IMR-90 (cell line): Measurements from ENCODE around the gene NUDT6. TPM values are rescaled to one million over a fixed set of nuclear protein-coding genes. Genes with fewer than 3 reads are reported as not detected.

Experiments
- ATAC-seq: fragments of 200-7000 bp; cut with Tn5 transposase; 2 replicates; pipeline ENCODE4 v1.9.1; 2020; ENCODE audit warnings: low read depth, mild to moderate bottlenecking, moderate library complexity
- BruUV-seq: library from RNA; stranded (reverse); fragments of 400-500 nt; replicated peaks from 2 replicates; lab custom pipeline; 2021; lab: Mats Ljungman, UMichigan
- CTCF ChIA-PET: fragments of 300-600 bp; formaldehyde crosslinking; extraction: SDS; loops from one replicate; lab custom pipeline; 2021; ENCODE audit warnings: antibody characterized with exemption; lab: Yijun Ruan, JAX
- POLR2A ChIA-PET: fragments of 300-600 bp; sonication (Branson Sonifier 250); formaldehyde crosslinking; loops from one replicate; lab custom pipeline; 2022; ENCODE audit warnings: antibody characterized with exemption; ENCODE audit not compliant: unreplicated experiment; lab: Charles Lee
- DNase-seq: peaks from one replicate; pipeline ENCODE4 v3.0.0; 2013
- H2AFZ ChIP-seq: replicated peaks from 2 replicates; pipeline ENCODE3; 2013; ENCODE audit warnings: low read length, mild to moderate bottlenecking; ENCODE audit not compliant: poor library complexity
- H2AK5ac ChIP-seq: 2 replicates; pipeline ENCODE4 v1.6.1; 2013; ENCODE audit warnings: low read depth, low read length, inconsistent platforms
- H2AK9ac ChIP-seq: replicated peaks from 2 replicates; pipeline ENCODE3; 2013; ENCODE audit warnings: mild to moderate bottlenecking, low read depth, low read length, moderate library complexity; ENCODE audit not compliant: poor library complexity
- H2BK120ac ChIP-seq: 2 replicates; pipeline ENCODE4 v1.6.1; 2013; ENCODE audit warnings: low read depth, low read length, inconsistent platforms
- H2BK15ac ChIP-seq: 3 replicates; pipeline ENCODE4 v1.6.1; 2013; ENCODE audit warnings: low read depth, low read length, inconsistent platforms
- H2BK20ac ChIP-seq: 2 replicates; pipeline ENCODE4 v1.6.1; 2013; ENCODE audit warnings: low read depth, mild to moderate bottlenecking, inconsistent platforms, low read length, moderate library complexity
- H2BK5ac ChIP-seq: 2 replicates; pipeline ENCODE4 v1.6.1; 2013; ENCODE audit warnings: mild to moderate bottlenecking, low read depth, low read length, inconsistent platforms; ENCODE audit not compliant: poor library complexity, severe bottlenecking
- H3K14ac ChIP-seq: replicated peaks from 2 replicates; pipeline ENCODE4 v1.6.1; 2013; ENCODE audit warnings: low read depth, low read length, inconsistent platforms
- H3K18ac ChIP-seq: 2 replicates; pipeline ENCODE4 v1.6.1; 2013; ENCODE audit warnings: low read depth, low read length, control low read depth
- H3K23ac ChIP-seq: 2 replicates; pipeline ENCODE4 v1.6.1; 2013; ENCODE audit warnings: low read depth, low read length, inconsistent platforms
- H3K27ac ChIP-seq: 2 replicates; pipeline ENCODE4 v1.5.1; 2013; ENCODE audit warnings: mild to moderate bottlenecking, control low read depth, low read length; ENCODE audit not compliant: insufficient read depth
- H3K27me3 ChIP-seq: 2 replicates; pipeline ENCODE4 v1.6.1; 2013; ENCODE audit warnings: low read length; ENCODE audit not compliant: control insufficient read depth, insufficient read depth
- H3K36me3 ChIP-seq: 2 replicates; pipeline ENCODE4 v1.6.1; 2013; ENCODE audit warnings: low read length, mixed read lengths; ENCODE audit not compliant: control insufficient read depth, insufficient read depth
- H3K4ac ChIP-seq: 2 replicates; pipeline ENCODE4 v1.6.1; 2013; ENCODE audit warnings: low read depth, low read length, inconsistent platforms
- H3K4me1 ChIP-seq: 2 replicates; pipeline ENCODE4 v1.6.1; 2013; ENCODE audit warnings: low read length, mixed read lengths; ENCODE audit not compliant: control insufficient read depth, insufficient read depth
- H3K4me2 ChIP-seq: 2 replicates; pipeline ENCODE4 v1.6.1; 2013; ENCODE audit warnings: low read depth, mild to moderate bottlenecking, control low read depth, low read length, moderate library complexity
- H3K4me3 ChIP-seq: 2 replicates; pipeline ENCODE4 v1.5.1; 2013; ENCODE audit warnings: low read depth, mild to moderate bottlenecking, control low read depth, low read length, moderate library complexity; ENCODE audit not compliant: insufficient read depth
- H3K56ac ChIP-seq: 2 replicates; pipeline ENCODE4 v1.6.1; 2013; ENCODE audit warnings: low read length, inconsistent platforms; ENCODE audit not compliant: insufficient read depth; ENCODE audit errors: extremely low read depth
- H3K79me1 ChIP-seq, 2 experiments: 2 replicates each; pipeline ENCODE4 v1.6.1; 2013; ENCODE audit warnings: low read length in 2 of 2, inconsistent platforms in 1 of 2, low read depth in 1 of 2
- H3K9ac ChIP-seq: 2 replicates; pipeline ENCODE4 v1.6.1; 2013; ENCODE audit warnings: low read depth, low read length, control low read depth
- H3K9me1 ChIP-seq: 2 replicates; pipeline ENCODE4 v1.6.1; 2013; ENCODE audit warnings: low read length, inconsistent platforms; ENCODE audit not compliant: insufficient read depth
- H3K9me3 ChIP-seq: 2 replicates; pipeline ENCODE4 v1.6.1; 2013; ENCODE audit warnings: low read length; ENCODE audit not compliant: control insufficient read depth, insufficient read depth
- H4K20me1 ChIP-seq: 2 replicates; pipeline ENCODE4 v1.6.1; 2013; ENCODE audit warnings: low read length, inconsistent platforms; ENCODE audit not compliant: insufficient read depth
- H4K5ac ChIP-seq: 2 replicates; pipeline ENCODE4 v1.6.1; 2013; ENCODE audit warnings: mild to moderate bottlenecking, low read depth, low read length, control low read depth
- H4K8ac ChIP-seq, 2 experiments: 2 replicates each; pipeline ENCODE4 v1.6.1; 2013; ENCODE audit warnings: low read depth in 2 of 2, low read length in 2 of 2, control low read depth in 1 of 2, inconsistent platforms in 1 of 2
- H4K91ac ChIP-seq: 2 replicates; pipeline ENCODE4 v1.6.1; 2013; ENCODE audit warnings: low read depth, low read length, inconsistent platforms; ENCODE audit not compliant: insufficient read depth
- BHLHE40 ChIP-seq: fragments of 150-350 bp; IDR thresholded peaks from 2 replicates; pipeline ENCODE4 v1.6.1; 2016; ENCODE audit warnings: mild to moderate bottlenecking, low read depth, low read length
- CEBPB ChIP-seq: IDR thresholded peaks from 2 replicates; pipeline ENCODE4 v1.6.1; 2012; ENCODE audit warnings: low read depth, low read length, improper control_type of control experiment
- CHD1 ChIP-seq: IDR thresholded peaks from 2 replicates; pipeline ENCODE4 v1.6.1; 2012; ENCODE audit warnings: low read depth, low read length, improper control_type of control experiment
- CTCF ChIP-seq: conservative IDR thresholded peaks from 2 replicates; pipeline ENCODE4 v1.5.1; 2012; ENCODE audit warnings: mild to moderate bottlenecking, low read depth, low read length, improper control_type of control experiment
- ELK1 ChIP-seq: fragments of 150-350 bp; IDR thresholded peaks from 2 replicates; pipeline ENCODE4 v1.6.1; 2016; ENCODE audit warnings: low read depth, mild to moderate bottlenecking, low read length, moderate library complexity, borderline replicate concordance
- FOS ChIP-seq: fragments of 150-350 bp; IDR thresholded peaks from 2 replicates; pipeline ENCODE4 v1.6.1; 2016; ENCODE audit warnings: low read depth, low read length
- MAFK ChIP-seq: IDR thresholded peaks from 2 replicates; pipeline ENCODE4 v1.6.1; 2012; ENCODE audit warnings: low read depth, low read length, improper control_type of control experiment
- MAZ ChIP-seq: IDR thresholded peaks from 2 replicates; pipeline ENCODE4 v1.6.1; 2012; ENCODE audit warnings: low read depth, mild to moderate bottlenecking, low read length, improper control_type of control experiment, moderate library complexity, borderline replicate concordance
- MXI1 ChIP-seq: IDR thresholded peaks from 2 replicates; pipeline ENCODE4 v1.6.1; 2012; ENCODE audit warnings: low read depth, mild to moderate bottlenecking, low read length, moderate library complexity, borderline replicate concordance
- NFE2L2 ChIP-seq: fragments of 150-350 bp; IDR thresholded peaks from 2 replicates; pipeline ENCODE4 v1.6.1; 2016; ENCODE audit warnings: low read depth, mild to moderate bottlenecking, low read length
- POLR2A ChIP-seq: IDR thresholded peaks from 2 replicates; pipeline ENCODE4 v1.6.1; 2012; ENCODE audit warnings: mild to moderate bottlenecking, low read depth, low read length
- RAD21 ChIP-seq: IDR thresholded peaks from 2 replicates; pipeline ENCODE4 v1.6.1; 2012; ENCODE audit warnings: low read length, improper control_type of control experiment
- RCOR1 ChIP-seq: IDR thresholded peaks from 2 replicates; pipeline ENCODE4 v1.6.1; 2012; ENCODE audit warnings: mild to moderate bottlenecking, low read length, improper control_type of control experiment; ENCODE audit not compliant: insufficient replicate concordance
- RFX5 ChIP-seq: IDR thresholded peaks from 2 replicates; pipeline ENCODE4 v1.8.0; 2012; ENCODE audit warnings: low read depth, mild to moderate bottlenecking, low read length, moderate library complexity
- SMC3 ChIP-seq: fragments of 150-350 bp; IDR thresholded peaks from 2 replicates; pipeline ENCODE4 v1.6.1; 2016; ENCODE audit warnings: low read depth, mild to moderate bottlenecking, antibody characterized with exemption, low read length, moderate library complexity
- USF2 ChIP-seq: fragments of 150-350 bp; IDR thresholded peaks from 2 replicates; pipeline ENCODE4 v1.6.1; 2017; ENCODE audit warnings: mild to moderate bottlenecking, antibody characterized with exemption, low read length, low read depth
- WGBS, 2 experiments: methylation state at CpG; one replicate each; pipeline versions ENCODE4 v1.1.5 to v1.1.7; 2013; ENCODE audit warnings: missing lambda C conversion rate in 2 of 2; ENCODE audit not compliant: insufficient read length in 1 of 2; ENCODE audit errors: extremely low coverage in 2 of 2; 5-methylcytosine and 5-hydroxymethylcytosine counted together
- dilution Hi-C: fragments of 300-500 bp; cut with HindIII; formaldehyde crosslinking; loops from one replicate; pipeline ENCODE4 v1.14.3; 2018; ENCODE audit warnings: low sequenced_read_pairs; ENCODE audit not compliant: unreplicated experiment
- in situ Hi-C: fragments of 300-500 bp; cut with MboI; formaldehyde crosslinking; loops from 3 replicates; pipeline ENCODE4 v1.14.3; 2019; ENCODE audit warnings: low sequenced_read_pairs, inconsistent platforms, mixed read lengths
- intact Hi-C: fragments of 100-400 bp; cut with micrococcal nuclease; formaldehyde crosslinking; loops from 2 replicates; pipeline ENCODE4 v1.10.0; 2022
- polyA plus RNA-seq, 3 experiments: library from polyadenylated mRNA; depleted of rRNA; stranded (reverse); fragments of >200 nt; gene quantifications; 2 replicates each; pipeline ENCODE4 v1.2.3, GENCODE V29; 2012; ENCODE audit warnings: low replicate concordance in 1 of 3
- total RNA-seq: library from RNA; depleted of rRNA; stranded (reverse); fragments of >200 nt; gene quantifications from 2 replicates; pipeline ENCODE4 v1.2.3, GENCODE V29; 2012

Gene NUDT6
- total and polyA plus RNA-seq, 2 of the 4 experiments (the other 2 are of a cell fraction) = 2.7 to 4.8 TPM

GRCh38 chr4:122857160-122857559 is 65.2 kb downstream of the NUDT6 start:
- CTCF ChIA-PET = interaction anchor here (1.2 kb wide), 1 partner anchor 58 kb away, joined by 3 read pairs; no protein-coding TSS in a partner anchor

More at GRCh38 chr4:122857160-122857559, 65.2 kb downstream of the NUDT6 start:
- Histone ChIP-seq H3K27me3 (no peaks in the 10 kb centered on the region), H3K27ac (no peak overlapping the region), H3K4me1 (peaks cover 11% of the 10 kb centered on the region), H4K5ac (no peak overlapping the region), H3K9me3 (no peaks in the 10 kb centered on the region), H2AFZ (no peak overlapping the region), H3K4ac (no peak overlapping the region), H3K79me1 (peaks cover 30 to 81% of the 10 kb centered on the region in 2 experiments), H2AK9ac (no peak overlapping the region), H2BK20ac (no peak overlapping the region), H4K8ac (no peak overlapping the region), H2BK5ac (no peak overlapping the region), H2BK15ac (no peak overlapping the region), H3K36me3 (peaks cover 1% of the 10 kb centered on the region; the same call in 1 of the 2 replicates), H3K4me2 (no peak overlapping the region), H3K14ac (no peak overlapping the region), H4K20me1 (peaks cover 41% of the 10 kb centered on the region; the same call in 1 of the 2 replicates), H2BK120ac (no peak overlapping the region), H3K9me1 (peaks cover 11% of the 10 kb centered on the region), H3K23ac (0 out of 2 replicates have a peak overlapping the region, but pooled peaks have one; percentile 31), H3K4me3 (no peak overlapping the region), H4K91ac (no peak overlapping the region), H3K56ac (no peak overlapping the region), H3K18ac (no peak overlapping the region), H2AK5ac (no peak overlapping the region), H3K9ac (no peak overlapping the region)
- POLR2A ChIA-PET = no interaction called here
- ATAC-seq (no peak), DNase-seq (no peak)
- in situ Hi-C loops (no loop called here), intact Hi-C loops (no loop called here), dilution Hi-C loops (no loop called here)
- WGBS, 2 experiments = no CpG with 5 or more reads among the region's 2 CpGs
- TF ChIP-seq RCOR1 = no peak
- TF ChIP-seq CTCF = no peak
- TF ChIP-seq SMC3 = no peak
- no peak for TF ChIP-seq FOS
- no peak for TF ChIP-seq ELK1
- TF ChIP-seq CEBPB = no peak
- TF ChIP-seq MAZ = no peak
- no peak for TF ChIP-seq POLR2A
- TF ChIP-seq MXI1 = no peak
- TF ChIP-seq RFX5 = no peak
- no peak for TF ChIP-seq CHD1
- no peak for TF ChIP-seq RAD21
- no peak for TF ChIP-seq NFE2L2
- TF ChIP-seq USF2 = no peak
- no peak for TF ChIP-seq BHLHE40
- TF ChIP-seq MAFK = no peak
- no TSS peak for BruUV-seq
